GM19328 (cell line): Measurements from ENCODE around the gene DSG4.

ENCODE experiments used
- ATAC-seq: cut with Tn5 transposase; IDR thresholded peaks from one replicate; pipeline ENCODE4 v1.9.1; 2021; ENCODE audit warnings: mild to moderate bottlenecking, moderate library complexity; ENCODE audit not compliant: unreplicated experiment

DSG4 gene

DNA sequence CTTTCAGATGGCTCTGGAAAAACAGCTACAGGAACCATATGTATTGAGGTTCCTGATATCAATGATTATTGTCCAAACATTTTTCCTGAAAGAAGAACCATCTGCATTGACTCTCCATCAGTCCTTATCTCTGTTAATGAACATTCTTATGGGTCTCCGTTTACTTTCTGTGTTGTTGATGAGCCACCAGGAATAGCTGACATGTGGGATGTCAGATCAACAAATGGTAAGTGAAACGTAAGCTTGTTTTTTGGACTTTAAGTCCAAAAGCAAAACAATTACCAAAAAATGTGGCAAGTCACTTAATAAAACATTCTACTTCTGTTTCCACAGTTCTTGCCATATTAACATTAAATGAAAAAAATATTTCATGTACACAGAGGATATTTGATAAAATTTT lies 26.8 kb downstream of the DSG4 start:
- ATAC-seq, result no peak

DNA sequence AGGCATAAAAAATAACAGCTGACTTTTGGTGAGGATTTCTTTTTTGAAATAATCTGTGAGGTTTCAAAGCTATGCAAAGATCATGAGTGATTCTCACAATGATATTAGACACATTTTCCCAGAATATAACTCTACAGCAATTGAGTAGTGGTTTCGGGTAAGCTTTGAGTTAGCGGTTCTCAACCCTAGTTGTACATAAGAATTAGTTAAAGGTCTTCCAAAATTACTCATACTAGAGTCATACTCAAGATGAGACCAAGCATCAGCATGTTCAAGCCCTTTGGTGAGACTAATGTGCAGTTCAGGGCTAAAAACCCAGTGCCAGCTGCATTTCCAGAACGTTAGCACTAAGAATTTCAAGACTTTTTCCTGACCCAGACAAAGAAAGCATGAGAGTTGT lies 31.1 kb downstream of the DSG4 start:
- ATAC-seq, result no peak

DNA sequence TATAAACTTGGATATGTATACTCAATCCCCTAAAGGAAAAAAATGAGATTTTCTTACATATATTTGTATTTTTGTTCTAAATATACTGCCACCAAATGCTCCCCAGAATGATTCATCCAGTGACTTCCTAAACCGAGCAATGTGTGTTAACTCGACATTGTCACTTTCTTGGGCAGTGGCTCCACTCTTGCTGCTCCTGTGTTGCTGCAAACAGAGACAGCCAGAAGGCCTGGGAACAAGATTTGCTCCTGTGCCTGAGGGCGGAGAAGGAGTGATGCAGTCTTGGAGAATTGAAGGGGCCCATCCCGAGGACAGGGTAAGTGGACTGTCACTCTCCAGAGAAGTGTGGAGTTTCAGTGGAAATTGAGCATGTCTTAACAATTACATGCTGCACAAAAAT lies 32.7 kb downstream of the DSG4 start:
- ATAC-seq, result no peak

DNA sequence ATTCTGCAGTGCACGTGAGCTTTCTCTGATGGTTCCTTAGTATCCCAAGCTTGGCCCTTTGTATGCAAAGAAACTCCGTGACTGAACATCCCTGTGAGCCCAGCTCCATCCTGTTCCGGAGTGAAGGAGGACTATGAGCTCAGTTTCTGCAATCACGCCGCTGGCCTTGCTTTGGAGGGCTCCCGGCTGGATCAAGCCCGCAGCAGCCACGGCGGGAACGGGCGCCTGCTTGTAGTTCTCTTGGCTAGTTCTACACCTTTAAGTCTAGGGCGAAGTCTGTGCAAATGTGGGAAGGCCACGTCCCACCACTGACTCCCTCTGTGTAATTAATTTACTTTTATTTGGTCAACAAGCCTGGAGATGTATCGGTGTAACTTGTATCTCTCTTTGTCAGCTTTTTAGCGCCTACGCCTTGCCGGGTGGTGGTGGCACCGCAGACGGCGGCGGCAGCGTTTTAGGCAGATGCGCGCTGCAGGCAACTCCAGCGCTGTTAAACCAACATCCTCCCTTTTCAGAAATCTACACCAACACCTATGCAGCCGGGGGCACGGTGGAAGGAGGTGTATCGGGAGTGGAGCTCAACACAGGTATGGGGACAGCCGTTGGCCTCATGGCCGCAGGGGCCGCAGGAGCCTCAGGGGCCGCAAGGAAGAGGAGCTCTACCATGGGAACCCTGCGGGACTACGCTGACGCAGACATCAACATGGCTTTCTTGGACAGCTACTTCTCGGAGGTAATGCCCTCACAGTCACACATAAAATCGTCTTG lies 34.3 kb downstream of the DSG4 start:
- ATAC-seq, result no peak

DNA sequence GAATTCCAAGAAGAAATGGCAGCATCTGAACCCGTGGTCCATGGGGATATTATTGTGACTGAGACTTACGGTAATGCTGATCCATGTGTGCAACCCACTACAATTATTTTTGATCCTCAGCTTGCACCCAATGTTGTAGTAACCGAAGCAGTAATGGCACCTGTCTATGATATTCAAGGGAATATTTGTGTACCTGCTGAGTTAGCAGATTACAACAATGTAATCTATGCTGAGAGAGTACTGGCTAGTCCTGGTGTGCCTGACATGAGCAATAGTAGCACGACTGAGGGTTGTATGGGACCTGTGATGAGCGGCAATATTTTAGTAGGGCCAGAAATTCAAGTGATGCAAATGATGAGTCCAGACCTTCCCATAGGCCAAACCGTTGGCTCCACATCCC lies 36.6 kb downstream of the DSG4 start:
- ATAC-seq, result no peak

DNA sequence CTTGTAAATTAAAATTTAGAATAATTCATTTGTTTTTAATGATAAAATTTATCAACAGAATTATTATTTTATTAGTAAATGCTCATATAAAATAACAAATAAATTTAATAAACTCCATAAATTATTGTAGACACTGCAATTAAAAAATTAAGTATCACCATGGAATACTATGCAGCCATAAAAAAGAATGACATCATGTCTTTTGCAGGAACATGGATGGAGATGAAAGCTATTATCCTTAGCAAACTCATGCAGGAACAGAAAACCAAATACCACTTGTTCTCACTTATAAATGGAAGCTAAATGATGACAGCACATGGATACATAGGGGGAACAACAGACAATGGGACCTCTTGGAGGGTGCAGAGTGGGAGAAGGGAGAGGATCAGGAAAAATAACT lies 41.3 kb downstream of the DSG4 start:
- ATAC-seq, result no peak

DNA sequence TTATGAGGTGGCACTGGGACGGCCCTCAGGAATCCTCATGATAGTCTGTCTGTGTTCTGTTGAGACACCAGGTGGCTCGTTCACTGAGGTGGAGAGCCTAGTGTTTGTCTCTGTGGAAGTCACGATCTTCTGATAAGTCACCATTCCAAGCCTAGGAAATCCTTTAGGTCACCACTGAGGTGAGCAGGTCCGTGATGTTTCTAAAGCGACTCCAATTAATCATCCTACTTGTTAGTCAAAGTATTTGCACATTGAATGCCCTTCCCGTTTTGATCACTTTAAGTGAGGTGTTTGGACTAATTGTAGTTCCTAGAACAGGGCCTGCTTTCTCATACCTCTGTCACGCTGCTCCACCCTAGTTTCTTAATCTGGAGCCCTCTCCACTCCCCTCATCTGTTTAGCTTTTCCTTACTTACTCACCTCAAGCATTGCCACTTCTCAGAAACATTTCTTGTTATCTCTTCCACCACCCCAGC lies 42.9 kb downstream of the DSG4 start:
- no peak for ATAC-seq

DNA sequence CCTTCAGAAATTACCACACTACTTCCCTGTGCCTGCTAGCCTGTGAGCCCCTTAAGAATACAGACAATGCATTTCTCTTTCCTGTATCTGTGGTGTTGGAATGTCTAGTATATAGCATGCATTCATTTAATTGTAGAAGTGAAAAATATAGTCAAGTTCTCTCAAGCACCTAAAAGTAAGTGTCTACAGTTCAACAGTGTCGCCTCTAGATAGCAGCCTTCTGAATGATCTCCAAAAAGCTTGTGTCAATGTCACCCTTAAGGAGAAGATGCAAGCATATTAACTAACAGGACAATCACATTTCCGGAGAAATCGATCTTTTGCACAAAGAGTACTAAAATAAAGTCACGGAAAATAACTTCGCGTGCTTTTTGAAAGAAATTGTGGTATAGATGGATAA lies 43.5 kb downstream of the DSG4 start:
- ATAC-seq, result no peak

DNA sequence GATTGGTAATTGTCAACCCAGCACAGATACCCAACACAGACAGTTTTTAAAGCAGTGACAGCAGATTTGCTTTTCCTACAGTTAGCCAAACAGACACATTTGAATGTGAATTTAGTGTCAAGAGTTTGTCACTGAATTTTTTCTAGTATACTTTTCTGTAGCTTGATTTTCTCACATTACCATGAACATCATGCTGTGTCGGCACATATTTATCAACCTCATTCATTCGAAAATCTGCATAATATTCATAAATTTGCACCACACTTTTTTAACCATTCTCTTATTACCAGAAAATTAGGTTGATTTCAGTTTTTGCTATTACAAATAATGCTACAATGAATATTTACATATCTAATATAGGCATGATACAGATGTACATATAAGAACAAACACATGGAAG lies 43.9 kb downstream of the DSG4 start:
- ATAC-seq, result no peak

DNA sequence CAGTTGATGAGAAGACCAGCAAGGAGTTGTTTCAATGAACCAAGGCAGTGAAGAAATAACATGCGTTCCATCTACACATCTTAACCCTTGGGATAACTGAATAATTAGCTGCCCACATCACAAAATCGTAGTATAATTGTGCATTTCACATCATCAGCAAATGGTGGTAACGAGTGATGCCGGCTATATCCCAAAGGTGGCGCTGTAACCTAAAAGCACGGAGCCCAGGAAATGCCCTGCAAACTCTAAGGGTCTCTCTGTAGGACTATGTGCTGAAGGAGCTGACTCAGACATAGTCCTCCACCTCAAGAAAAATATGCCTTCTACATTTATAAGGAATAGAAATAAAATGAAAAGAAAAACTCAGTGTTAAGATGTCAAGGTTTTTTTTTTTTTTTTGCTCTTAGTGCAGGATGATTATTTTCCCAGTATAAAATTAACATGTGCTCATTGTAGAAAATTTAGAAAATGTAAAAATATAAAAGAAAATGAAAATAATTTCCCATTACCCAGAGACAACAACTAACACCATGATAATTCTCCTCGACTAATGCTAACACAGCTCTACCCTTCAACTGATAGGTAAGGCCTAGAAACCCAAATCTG lies 47.9 kb downstream of the DSG4 start:
- no peak for ATAC-seq

DNA sequence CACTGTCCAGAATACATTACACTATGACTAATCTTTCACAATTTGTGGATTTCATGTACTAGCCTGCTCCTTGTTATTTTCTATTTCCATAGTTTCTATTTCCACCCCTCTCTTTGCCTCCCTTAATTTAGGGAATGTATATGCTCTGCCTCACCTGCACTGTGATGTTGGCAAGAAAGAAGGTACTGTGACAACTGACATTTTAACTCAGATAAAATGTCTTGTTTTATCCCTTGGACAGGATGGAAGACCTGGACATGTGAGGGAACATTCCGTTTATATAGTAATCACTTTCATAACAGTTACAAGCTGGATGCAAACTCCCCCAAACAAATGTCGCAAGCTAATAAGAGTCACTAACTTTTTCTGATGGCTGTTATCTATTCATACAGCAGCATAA lies 49.4 kb downstream of the DSG4 start:
- ATAC-seq, result no peak

DNA sequence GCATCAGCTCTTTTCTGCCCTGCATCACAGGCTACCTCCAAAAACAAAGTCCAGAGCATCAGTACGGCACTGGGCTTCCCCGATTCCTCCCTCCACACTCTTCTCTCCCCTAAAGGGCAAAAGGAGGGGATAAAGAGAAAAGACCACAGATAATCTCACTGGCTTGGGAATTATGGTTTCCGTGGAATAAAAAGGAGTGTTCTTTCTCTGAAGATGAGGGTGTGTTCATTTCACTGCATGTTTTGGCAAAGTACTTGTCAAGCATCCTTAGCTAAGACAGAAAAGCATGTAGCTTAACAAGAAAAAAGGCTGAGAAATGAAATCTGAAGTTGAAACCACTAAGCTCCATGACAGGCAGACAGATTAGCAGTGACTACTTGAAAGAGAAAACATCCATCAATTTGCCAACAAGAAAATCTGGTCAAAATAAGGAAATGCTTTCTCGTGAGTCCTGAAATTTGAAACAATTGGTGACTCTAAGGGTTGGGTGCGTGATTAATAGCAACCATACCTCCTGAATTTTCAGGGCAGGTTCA lies 50.4 kb downstream of the DSG4 start:
- ATAC-seq, result no peak

DNA sequence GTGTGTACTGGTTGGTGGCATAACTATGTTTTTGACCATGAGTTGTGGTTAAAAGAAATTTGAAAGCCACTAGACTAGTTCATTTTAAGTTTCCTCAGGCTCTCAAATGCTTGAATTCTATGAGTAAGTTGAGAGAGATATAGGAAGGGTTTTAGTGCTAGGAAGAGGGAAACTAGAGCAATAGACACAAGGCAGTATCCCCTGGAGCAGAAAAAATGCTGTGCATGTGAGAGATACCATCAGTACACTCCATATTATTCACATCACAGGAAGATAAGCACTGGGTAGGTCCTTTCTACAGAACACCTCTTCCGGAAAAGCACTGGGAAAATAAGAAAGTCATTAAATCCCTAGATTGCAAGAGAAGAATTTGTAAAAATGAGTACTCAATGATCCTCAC lies 51.6 kb downstream of the DSG4 start:
- no peak for ATAC-seq

DNA sequence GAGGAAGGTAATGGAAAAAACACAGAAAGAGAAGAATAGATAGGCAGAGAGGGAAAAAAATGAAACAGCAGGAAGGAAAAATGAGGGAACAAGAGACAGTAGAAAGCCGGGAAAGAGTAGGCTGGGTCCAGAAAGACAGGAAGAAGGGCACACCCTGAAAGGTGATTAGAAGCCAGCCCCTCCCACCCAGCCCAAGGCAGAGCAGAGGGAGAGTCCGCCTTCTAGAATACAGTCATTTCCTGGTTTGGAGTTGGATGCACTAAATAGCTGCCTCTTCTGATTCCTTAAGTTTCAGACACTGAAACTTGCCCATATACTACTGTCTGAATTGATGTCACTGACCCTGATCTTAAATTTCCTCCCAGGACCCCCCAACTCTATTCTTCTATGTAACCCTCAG lies 53.0 kb downstream of the DSG4 start:
- no peak for ATAC-seq

DNA sequence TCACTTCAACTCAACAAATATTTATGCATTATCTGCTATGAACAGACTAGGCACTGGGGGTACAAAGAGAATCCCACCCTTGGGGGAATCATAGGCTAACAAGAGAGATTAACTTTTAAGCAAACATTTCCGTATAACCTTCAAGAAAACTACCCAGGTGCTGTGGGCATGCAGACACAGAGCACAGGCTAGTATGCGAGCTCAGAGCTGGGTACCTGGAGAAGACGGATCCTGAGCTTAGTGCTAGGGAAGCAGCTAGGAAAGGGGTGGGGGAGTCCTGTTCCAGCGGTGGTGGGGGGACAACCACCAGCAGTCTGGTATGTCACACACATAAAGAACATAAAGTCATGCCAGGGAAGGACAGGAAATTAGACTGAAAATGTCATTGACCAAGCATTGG lies 53.5 kb downstream of the DSG4 start:
- no peak for ATAC-seq

DNA sequence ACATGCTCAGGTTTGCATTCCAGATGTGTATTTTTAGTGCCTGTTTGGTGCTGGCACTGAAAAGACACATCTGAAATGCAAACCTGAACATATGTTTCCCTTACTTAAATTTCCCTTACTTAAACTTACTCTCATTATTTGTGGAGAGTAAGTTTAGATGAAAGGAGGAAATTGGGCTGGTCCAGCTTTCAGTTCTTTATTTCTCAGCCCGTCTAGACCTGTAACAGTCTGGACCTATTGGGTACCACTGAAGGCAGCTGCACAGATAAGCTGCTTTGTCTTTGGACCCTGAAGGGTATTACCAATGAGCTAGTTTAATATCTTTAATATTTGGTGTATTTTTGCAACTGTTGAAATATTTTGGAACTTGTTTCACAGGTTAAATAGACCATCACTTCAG lies 54.0 kb downstream of the DSG4 start:
- ATAC-seq, result no peak

DNA sequence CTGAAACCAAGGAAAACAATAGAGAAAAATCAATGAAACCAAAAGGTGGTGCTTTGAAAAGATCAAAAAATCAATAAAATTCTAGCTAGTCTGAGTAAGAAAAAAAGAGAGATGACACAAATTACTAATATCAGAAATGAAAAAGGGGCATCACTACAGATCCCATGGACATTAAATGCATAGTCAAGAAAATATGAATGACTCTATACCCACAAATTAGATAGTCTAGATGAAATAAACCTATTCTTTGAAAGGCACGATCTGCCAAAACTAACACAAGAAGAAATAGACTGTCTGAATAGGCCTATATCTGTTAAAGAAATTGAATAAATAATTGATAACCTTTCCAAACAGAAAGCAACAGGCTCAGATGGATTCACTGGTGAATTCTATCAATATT lies 55.7 kb downstream of the DSG4 start:
- ATAC-seq, result no peak

DNA sequence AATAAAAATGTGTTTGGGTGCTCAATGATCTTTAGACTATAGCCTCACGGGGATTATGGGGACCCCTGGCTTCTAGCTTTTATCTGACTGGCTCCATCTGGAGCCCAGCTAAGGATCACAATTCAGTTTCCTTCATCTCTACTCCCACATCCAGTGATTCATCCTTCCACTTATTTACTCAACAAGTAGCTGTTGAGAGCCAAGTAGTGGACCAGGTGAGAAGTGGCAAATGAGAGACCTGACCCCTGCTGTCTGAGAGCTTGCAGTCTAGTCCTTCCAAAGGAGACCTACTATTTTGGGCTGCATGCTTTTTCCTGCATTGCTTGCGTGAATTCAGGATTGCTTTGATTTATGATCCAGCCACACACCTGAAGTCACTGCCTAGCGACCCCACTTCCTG lies 60.2 kb downstream of the DSG4 start:
- no peak for ATAC-seq

DNA sequence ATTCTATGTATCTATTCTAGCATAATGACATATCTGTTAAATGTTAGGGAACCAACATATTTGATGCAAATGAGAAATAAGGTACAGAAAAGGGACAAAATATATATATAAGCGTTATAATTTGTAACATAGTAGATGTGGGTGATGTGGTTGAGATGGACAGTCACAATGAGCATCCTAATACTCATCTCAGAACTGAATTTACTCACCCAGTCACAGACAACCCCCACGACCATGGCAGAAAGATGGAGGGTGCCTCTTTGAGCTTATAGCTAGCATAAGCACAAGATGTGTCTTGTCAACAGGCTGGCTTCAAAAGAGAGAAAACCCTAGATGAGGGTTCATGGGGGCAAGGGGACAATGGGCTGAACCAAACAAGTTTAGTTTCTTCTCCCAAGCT lies 61.8 kb downstream of the DSG4 start:
- ATAC-seq, result no peak

DNA sequence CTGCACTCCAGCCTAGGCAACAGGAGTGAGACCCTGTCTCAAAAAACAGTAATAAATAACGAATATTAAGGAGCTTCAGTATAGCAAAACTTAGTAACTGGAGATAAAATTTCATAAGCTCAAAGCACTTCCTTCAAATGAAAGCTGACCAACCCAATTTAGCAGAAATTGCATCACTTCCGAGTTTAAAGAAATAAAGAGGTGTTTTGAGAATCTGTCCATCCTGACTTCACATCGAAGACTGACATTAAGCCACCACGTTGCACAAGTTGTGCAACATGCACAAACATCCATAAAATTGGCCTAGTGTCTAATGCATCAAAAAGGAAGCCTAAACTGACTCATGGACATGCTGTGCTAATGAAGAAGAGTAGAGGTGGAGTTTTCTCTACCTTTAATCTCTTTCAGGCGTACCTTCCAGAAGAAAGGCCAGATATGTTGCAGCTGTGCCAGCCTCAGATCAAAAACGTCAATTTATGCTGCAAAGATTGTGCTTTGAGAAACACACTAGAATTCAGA lies 63.3 kb downstream of the DSG4 start:
- ATAC-seq, result no peak

DNA sequence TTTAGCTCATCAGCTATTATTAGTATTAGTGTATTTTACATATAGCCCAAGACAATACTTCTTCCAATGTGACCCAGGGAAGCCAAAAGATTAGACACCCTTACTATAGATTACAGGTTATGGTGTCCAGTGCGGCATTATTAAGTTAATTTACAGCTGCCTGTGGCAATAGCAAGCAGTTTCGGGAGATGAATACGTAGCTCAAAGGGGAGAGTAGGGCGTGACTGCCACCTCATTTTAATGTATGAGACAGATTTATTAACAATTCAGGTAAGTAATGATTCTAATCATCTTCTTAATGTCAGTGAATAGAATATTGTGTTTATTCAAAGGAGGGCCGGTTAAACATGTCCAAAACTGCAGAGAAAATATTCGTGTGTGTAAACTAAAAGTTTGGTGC lies 64.2 kb downstream of the DSG4 start:
- no peak for ATAC-seq

DNA sequence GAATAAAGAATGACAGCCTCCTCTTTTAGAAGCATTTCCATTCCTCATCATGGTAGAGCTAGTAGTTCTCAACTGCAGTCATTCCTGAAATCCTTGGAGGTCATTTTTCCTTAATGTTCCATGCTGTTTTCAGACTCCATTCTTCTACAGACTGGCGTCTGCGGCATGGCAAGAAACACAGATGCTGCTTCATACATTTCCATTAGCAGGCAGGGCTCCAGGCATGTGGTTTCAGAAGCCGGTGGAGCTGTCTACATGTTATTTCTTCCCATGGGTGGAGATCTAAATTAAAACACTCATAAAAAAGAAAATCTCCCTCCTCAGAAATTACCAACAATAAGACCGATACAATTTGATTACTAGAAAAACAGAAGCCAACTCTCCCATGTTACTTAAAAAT lies 64.9 kb downstream of the DSG4 start:
- ATAC-seq, result no peak
